BE2C (cell line): Measurements from ENCODE around the gene CDNF. TPM values are rescaled to one million over a fixed set of nuclear protein-coding genes. Genes with fewer than 3 reads are reported as not detected.

Experiments
- DNase-seq: peaks from one replicate; pipeline ENCODE4 v3.0.0-alpha.2; 2020
- H3K27me3 ChIP-seq: fragments of 250-450 bp; sonication (Bioruptor Pico); 2 replicates; pipeline ENCODE4 v1.5.1; 2020; ENCODE audit warnings: mild to moderate bottlenecking
- H3K36me3 ChIP-seq: fragments of 250-450 bp; sonication (Bioruptor Pico); 2 replicates; pipeline ENCODE4 v1.5.1; 2020; ENCODE audit warnings: mild to moderate bottlenecking
- H3K4me1 ChIP-seq: fragments of 250-450 bp; sonication (Bioruptor Pico); 2 replicates; pipeline ENCODE4 v1.5.1; 2020
- H3K4me3 ChIP-seq: 2 replicates; pipeline ENCODE4 v1.5.1; 2011; ENCODE audit warnings: low read depth, low read length
- H3K9me3 ChIP-seq: fragments of 250-450 bp; sonication (Bioruptor Pico); 2 replicates; pipeline ENCODE4 v1.5.1; 2020
- polyA plus RNA-seq: library from polyadenylated mRNA; unstranded; fragments of >200 nt; gene quantifications from one replicate; pipeline ENCODE4 v1.2.1, GENCODE V29; 2012; ENCODE audit warnings: low read depth, missing spikeins; ENCODE audit not compliant: insufficient read length, insufficient read depth
- TF ChIP-seq, protein P1 (sequence below): IDR thresholded peaks from 2 replicates; pipeline ENCODE4 v1.5.1; 2012; ENCODE audit warnings: mild to moderate bottlenecking, low read depth, low read length

The CDNF gene
- 1.5 TPM for polyA plus RNA-seq

DNA sequence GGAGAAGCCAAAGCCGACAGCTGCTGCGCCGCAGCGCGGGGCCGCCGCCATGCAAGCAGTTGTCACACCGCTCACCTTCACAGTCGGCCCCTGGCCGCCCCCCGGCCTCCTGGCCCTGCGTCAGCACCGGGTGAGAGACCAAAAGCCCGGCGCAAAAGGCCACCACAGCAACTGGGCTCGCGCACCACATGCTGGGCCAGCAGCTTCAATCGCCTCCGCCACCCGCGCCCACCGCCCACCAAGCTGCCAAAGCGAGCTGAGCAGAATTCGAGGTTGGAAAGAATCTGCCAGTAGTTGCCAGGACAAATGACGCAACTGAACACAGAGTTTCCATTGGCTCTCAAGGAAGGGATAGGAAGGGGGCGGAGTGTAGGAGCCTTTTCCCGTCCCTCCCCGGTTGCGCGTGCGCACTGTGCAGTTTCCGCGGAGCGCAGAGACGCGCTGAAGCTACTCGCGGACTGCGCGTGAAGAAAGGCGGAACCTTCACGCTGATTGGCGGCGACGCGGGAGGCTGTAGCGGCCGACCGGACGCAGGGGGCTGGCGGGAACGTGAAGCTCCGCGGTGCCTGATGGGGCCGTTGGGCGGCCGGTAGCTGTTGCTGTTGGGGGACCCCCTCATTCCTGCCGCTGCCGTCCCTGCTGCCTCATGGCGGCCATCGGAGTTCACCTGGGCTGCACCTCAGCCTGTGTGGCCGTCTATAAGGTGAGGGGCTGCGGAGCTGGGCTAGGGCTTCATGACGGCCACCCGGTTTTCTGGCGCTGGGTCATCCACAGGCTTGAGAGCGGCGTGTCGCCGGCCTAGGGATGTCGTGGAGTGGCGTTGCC is at the start of gene CDNF, which contains the start of the genes HSPA14 and MSANTD7:
TSS of gene CDNF (minus strand) at position 281 of the 825 bp plus-strand sequence. CDS start at position 190, 91 bp downstream.
TSS of gene HSPA14 (plus strand) at position 550 of the 825 bp plus-strand sequence. CDS start at position 647, 97 bp downstream.
TSS of gene MSANTD7 (plus strand) at position 550 of the 825 bp plus-strand sequence. CDS start 3,979 bp downstream, outside the sequence.
- Histone ChIP-seq H3K4me3 (peak within 1 kb of the TSS; percentile 96), H3K27me3 (no peaks in the 10 kb centered on the region), H3K4me1 (no peaks in the 10 kb centered on the region), H3K36me3 (peaks cover 26% of the 10 kb centered on the region), H3K9me3 (no peaks in the 10 kb centered on the region)
- TF ChIP-seq, protein P1, sequence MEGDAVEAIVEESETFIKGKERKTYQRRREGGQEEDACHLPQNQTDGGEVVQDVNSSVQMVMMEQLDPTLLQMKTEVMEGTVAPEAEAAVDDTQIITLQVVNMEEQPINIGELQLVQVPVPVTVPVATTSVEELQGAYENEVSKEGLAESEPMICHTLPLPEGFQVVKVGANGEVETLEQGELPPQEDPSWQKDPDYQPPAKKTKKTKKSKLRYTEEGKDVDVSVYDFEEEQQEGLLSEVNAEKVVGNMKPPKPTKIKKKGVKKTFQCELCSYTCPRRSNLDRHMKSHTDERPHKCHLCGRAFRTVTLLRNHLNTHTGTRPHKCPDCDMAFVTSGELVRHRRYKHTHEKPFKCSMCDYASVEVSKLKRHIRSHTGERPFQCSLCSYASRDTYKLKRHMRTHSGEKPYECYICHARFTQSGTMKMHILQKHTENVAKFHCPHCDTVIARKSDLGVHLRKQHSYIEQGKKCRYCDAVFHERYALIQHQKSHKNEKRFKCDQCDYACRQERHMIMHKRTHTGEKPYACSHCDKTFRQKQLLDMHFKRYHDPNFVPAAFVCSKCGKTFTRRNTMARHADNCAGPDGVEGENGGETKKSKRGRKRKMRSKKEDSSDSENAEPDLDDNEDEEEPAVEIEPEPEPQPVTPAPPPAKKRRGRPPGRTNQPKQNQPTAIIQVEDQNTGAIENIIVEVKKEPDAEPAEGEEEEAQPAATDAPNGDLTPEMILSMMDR: no peak
- DNase-seq: peak; percentile 98

DNA sequence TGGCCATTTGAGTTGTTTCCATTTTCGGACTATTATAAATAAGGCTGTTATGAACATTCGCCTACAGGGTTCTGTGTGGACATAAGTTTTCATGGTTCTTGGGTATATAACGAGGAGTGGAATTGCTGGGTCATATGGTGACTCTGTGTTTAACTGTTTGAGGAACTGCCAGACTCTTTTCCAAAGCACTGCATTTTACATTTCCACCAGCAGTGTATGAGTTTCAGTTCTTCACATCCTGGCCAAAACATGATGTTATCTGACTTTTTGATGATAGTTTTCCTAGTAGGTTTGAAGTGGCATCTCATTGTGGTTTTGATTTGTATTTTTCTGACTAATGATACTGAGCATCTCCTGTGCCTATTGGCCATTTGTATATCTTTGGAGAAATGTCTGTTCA is 46.2 kb upstream of the CDNF start:
- TF ChIP-seq, protein P1: no peak
- H3K9me3 ChIP-seq: no peaks in the 10 kb centered on the region
- no peaks in the 10 kb centered on the region for H3K4me1 ChIP-seq
- no peaks in the 10 kb centered on the region for H3K27me3 ChIP-seq
- no peak for DNase-seq
- H3K4me3 ChIP-seq: no peak overlapping the region
- peaks cover 29% of the 10 kb centered on the region for H3K36me3 ChIP-seq

DNA sequence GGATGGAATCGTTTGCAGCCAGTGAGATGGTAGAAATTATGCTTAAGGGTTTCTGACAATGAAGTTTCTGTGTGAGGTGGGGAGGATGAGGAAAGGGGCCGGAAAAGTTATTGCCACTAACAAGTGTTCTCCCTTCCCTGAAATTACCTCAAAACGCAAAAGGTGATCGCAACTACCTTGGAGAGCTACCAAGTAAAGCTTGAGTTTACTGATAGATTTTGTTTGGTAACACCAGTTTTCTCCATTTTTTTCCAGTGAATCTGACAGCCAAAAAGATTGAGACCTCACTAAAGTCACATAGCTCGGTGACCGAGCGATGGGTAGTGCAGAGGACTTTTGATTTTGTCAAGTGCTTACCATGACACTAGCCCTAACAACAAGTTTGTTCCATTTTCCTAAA is 42.4 kb upstream of the CDNF start:
- Histone ChIP-seq H3K4me3 (peak overlapping the region; percentile 95), H3K4me1 (no peaks in the 10 kb centered on the region; the same call in 1 of the 2 replicates), H3K9me3 (no peaks in the 10 kb centered on the region), H3K27me3 (no peaks in the 10 kb centered on the region), H3K36me3 (peaks cover 12% of the 10 kb centered on the region)
- DNase-seq: no peak
- TF ChIP-seq, protein P1: no peak

DNA sequence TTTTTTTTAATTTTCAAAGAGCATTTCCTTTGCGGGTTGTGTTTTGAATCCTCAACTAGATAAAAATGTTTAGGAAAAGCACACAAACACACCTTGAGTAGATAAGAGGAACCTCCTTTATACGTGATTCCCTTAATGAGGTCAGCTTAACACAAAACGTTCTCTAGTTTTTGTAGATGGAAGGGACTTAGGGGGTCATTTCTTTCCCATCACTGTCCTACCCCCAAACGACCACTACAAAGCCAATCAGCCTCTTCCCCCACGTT is 42.0 kb upstream of the CDNF start:
- DNase-seq: no peak
- no peaks in the 10 kb centered on the region; the same call in 1 of the 2 replicates for H3K4me1 ChIP-seq
- H3K36me3 ChIP-seq: peaks cover 8% of the 10 kb centered on the region
- H3K27me3 ChIP-seq: no peaks in the 10 kb centered on the region
- TF ChIP-seq, protein P1: no peak
- H3K4me3 ChIP-seq: peak overlapping the region; percentile 95
- no peaks in the 10 kb centered on the region for H3K9me3 ChIP-seq

DNA sequence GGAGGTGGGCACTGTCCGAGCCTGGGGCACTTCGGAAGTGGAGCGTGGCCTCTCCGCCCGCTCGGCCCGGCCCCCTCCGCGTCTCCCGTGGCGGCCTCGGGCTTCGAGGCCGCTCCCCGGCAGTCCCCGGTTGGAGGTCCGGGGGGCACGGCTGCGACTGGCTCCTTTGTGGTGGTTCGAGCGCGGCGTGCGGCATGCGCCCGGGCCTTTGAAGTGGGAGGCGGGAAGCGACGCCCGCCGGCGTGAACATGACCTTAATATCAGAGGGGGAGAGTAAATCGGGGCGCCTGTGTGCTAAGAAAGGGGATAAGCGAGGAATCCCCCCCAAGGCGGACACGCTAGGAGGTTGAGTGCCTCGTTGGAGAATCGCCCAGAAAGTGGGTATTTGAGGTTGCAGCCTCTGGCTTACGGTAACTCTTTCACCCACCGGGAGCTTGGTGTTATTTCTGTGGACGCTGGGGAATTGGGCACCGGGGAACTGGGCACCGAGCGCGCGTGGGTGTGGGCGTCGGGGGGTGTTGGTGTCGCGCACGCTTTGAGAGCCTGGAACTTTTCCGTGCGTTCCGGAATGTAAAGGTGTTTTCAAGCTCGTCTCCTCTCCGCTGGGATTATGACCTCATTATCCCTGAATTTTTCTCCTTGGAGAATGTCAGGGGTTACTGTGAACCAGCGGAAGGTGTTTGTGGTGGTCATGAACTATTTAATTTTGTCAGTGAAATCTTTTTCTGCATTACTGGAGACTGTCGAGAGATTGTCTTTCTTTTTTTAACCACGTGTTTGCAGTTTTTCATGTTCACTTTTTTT is 41.5 kb upstream of the CDNF start:
- DNase-seq: peak; percentile 29
- TF ChIP-seq, protein P1: no peak
- no peaks in the 10 kb centered on the region for H3K27me3 ChIP-seq
- no peaks in the 10 kb centered on the region for H3K9me3 ChIP-seq
- H3K4me3 ChIP-seq: peak overlapping the region; percentile 95
- H3K36me3 ChIP-seq: peaks cover 4% of the 10 kb centered on the region
- no peaks in the 10 kb centered on the region; the same call in 1 of the 2 replicates for H3K4me1 ChIP-seq
